ENCODE measurements around the gene ZBTB7A. TPM values are rescaled to one million over a fixed set of nuclear protein-coding genes. Genes with fewer than 3 reads are reported as not detected.

Gene ZBTB7A
- total RNA-seq, 1 experiment from 2014 or later = 27.9 TPM

GRCh38 chr19:4094761-4095487 is 28.2 kb upstream of the ZBTB7A start:
- Mint-ChIP-seq H3K27me3 (ENCODE audit: low read depth) (no peaks in the 10 kb centered on the region), H3K4me1 (no peaks in the 10 kb centered on the region), H3K4me3 (no peak overlapping the region), H3K36me3 (peaks cover 18% of the 10 kb centered on the region), H3K27ac (no peak overlapping the region), H3K9me3 (no peaks in the 10 kb centered on the region)
- ChIA-PET CTCF (interaction anchor here (0.6 kb wide), 1 partner anchor 109 kb away, joined by 6 read pairs; no protein-coding TSS in a partner anchor), POLR2A (no interaction called here)
- TF ChIP-seq FOXP4 (CRISPR knock-in tag; IDR thresholded peaks at IDR 0.05) (no peak), RORB (CRISPR knock-in tag; IDR thresholded peaks at IDR 0.05) (no peak), ZNF121 (CRISPR knock-in tag; IDR thresholded peaks at IDR 0.05) (no peak), ZNF425 (CRISPR knock-in tag; conservative IDR thresholded peaks at IDR 0.05) (no peak), RELA (CRISPR knock-in tag; IDR thresholded peaks at IDR 0.05; ENCODE audit: borderline replicate concordance) (no peak), TP53 (CRISPR knock-in tag; IDR thresholded peaks at IDR 0.05) (no peak), TCF7 (CRISPR knock-in tag; IDR thresholded peaks at IDR 0.05; ENCODE audit: low read depth) (no peak), SOX15 (CRISPR knock-in tag; IDR thresholded peaks at IDR 0.05) (no peak), ZNF219 (CRISPR knock-in tag; IDR thresholded peaks at IDR 0.05; ENCODE audit: borderline replicate concordance) (no peak), ZBTB43 (CRISPR knock-in tag; IDR thresholded peaks at IDR 0.05) (no peak), ZNF416 (CRISPR knock-in tag; IDR thresholded peaks at IDR 0.05) (no peak)
- no peak for ATAC-seq
- DNase-seq (ENCODE audit: low spot score) = no peak

GRCh38 chr19:4094291-4094690 is 27.6 kb upstream of the ZBTB7A start:
- H3K9me3 Mint-ChIP-seq = no peaks in the 10 kb centered on the region
- TF ChIP-seq FOXP1 (CRISPR knock-in tag; IDR thresholded peaks at IDR 0.05; ENCODE audit: borderline replicate concordance) = no peak
- no peak for TF ChIP-seq ATF3 (CRISPR knock-in tag; conservative IDR thresholded peaks at IDR 0.05)
- no peak for TF ChIP-seq GRHL2 (CRISPR knock-in tag; IDR thresholded peaks at IDR 0.05; ENCODE audit: insufficient replicate concordance, severe bottlenecking)
- no peak for TF ChIP-seq NR1H2 (CRISPR knock-in tag; IDR thresholded peaks at IDR 0.05)
- TF ChIP-seq CBFB (CRISPR knock-in tag; IDR thresholded peaks at IDR 0.05; ENCODE audit: low read depth) = no peak
- TF ChIP-seq FOXP4 (CRISPR knock-in tag; IDR thresholded peaks at IDR 0.05) = no peak
- no peak for TF ChIP-seq ZNF263 (CRISPR knock-in tag; IDR thresholded peaks at IDR 0.05; ENCODE audit: low read depth)
- no peak for TF ChIP-seq E2F5 (CRISPR knock-in tag; IDR thresholded peaks at IDR 0.05)
- TF ChIP-seq ZNF317 (CRISPR knock-in tag; IDR thresholded peaks at IDR 0.05; ENCODE audit: borderline replicate concordance, low read depth) = no peak
- TF ChIP-seq PRRX2 (CRISPR knock-in tag; IDR thresholded peaks at IDR 0.05) = no peak
- TF ChIP-seq ZSCAN18 (CRISPR knock-in tag; IDR thresholded peaks at IDR 0.05) = no peak

More at GRCh38 chr19:4094291-4094690, 27.6 kb upstream of the ZBTB7A start:
- no peaks in the 10 kb centered on the region for H3K27me3 Mint-ChIP-seq (ENCODE audit: low read depth)
- no peak overlapping the region for H3K4me3 Mint-ChIP-seq
- ATAC-seq (no peak), DNase-seq (ENCODE audit: low spot score) (no peak)
- H3K36me3 Mint-ChIP-seq = peaks cover 18% of the 10 kb centered on the region
- H3K27ac Mint-ChIP-seq = no peak overlapping the region
- H3K4me1 Mint-ChIP-seq = no peaks in the 10 kb centered on the region
- CTCF ChIA-PET = interaction anchor here (0.7 kb wide), 2 partner anchors 46 to 106 kb away, joined by 4 to 5 read pairs; no protein-coding TSS in a partner anchor
- POLR2A ChIA-PET = no interaction called here
